ENCODE data around the gene SPAG9.

DNA sequence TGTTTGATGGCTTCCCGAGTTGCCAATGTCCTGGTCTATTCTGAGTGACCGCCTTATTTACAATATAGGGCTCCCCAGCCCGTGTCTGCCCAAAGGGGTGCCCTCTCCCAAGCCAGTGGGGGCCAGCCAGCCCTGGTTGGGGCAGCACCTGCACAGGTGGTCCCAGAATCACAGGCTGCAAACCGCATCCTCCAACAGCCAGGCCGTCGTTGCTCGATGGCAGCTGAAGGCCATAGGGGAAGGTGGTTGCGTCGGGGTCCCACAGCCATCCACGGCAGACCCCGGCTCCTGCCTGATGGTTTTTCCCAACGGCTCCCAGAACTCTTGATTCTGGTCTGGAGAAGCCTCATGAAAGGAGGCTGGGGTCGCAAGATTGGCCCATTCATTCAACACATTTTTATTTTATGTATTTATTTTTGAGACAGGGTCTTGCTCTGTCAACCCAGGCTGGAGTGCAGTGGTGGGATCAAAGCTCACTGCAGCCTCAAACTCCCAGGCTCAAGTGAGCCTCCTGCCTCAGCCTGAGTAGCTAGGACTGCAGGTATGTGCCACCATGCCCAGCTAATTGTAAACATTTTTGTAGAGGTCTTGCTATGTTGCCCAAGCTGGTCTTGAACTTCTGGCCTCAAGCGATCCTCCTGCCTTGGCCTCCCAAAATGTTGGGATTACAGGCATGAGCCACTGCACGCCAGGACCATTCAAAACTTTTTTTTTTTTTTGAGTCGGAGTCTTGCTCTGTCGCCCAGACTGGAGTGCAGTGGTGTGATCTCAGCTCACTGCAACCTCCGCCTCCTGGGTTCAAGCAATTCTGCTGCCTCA, 175.6 kb downstream of the SPAG9 start:
- TF ChIP-seq, protein P1, sequence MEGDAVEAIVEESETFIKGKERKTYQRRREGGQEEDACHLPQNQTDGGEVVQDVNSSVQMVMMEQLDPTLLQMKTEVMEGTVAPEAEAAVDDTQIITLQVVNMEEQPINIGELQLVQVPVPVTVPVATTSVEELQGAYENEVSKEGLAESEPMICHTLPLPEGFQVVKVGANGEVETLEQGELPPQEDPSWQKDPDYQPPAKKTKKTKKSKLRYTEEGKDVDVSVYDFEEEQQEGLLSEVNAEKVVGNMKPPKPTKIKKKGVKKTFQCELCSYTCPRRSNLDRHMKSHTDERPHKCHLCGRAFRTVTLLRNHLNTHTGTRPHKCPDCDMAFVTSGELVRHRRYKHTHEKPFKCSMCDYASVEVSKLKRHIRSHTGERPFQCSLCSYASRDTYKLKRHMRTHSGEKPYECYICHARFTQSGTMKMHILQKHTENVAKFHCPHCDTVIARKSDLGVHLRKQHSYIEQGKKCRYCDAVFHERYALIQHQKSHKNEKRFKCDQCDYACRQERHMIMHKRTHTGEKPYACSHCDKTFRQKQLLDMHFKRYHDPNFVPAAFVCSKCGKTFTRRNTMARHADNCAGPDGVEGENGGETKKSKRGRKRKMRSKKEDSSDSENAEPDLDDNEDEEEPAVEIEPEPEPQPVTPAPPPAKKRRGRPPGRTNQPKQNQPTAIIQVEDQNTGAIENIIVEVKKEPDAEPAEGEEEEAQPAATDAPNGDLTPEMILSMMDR (IDR thresholded peaks at IDR 0.05): no peak
- TF ChIP-seq POLR2A (IDR thresholded peaks at IDR 0.05): no peak

Data from breast epithelium (tissue), 3 donors.